GM23338 (cell line): ENCODE results near the gene LST1. TPM values are rescaled to one million over a fixed set of nuclear protein-coding genes. Genes with fewer than 3 reads are reported as not detected.

Source experiments
- ATAC-seq: fragments of 200-7000 bp; cut with Tn5 transposase; 3 replicates; pipeline ENCODE4 v1.9.1; 2020
- DNase-seq: peaks from one replicate; pipeline ENCODE4 v3.0.0-alpha.2; 2015; ENCODE audit warnings: low spot score
- H2AFZ ChIP-seq: fragments of 200-600 bp; sonication (generic); 2 replicates; pipeline ENCODE4 v1.8.0; 2016; ENCODE audit warnings: antibody characterized with exemption, mild to moderate bottlenecking, moderate library complexity
- H3F3A ChIP-seq: fragments of 200-600 bp; sonication (generic); replicated peaks from 2 replicates; pipeline ENCODE4 v1.8.0; 2017; ENCODE audit warnings: antibody characterized with exemption, mixed run types, low read depth
- H3K27ac ChIP-seq: fragments of 200-600 bp; sonication (generic); 2 replicates; pipeline ENCODE4 v1.6.1; 2016; ENCODE audit warnings: low read depth
- H3K27me3 ChIP-seq: fragments of 200-600 bp; sonication (generic); 2 replicates; pipeline ENCODE4 v1.8.0; 2016; ENCODE audit warnings: mild to moderate bottlenecking, mixed run types, moderate library complexity; ENCODE audit not compliant: insufficient read depth
- H3K36me3 ChIP-seq: fragments of 200-600 bp; sonication (generic); 2 replicates; pipeline ENCODE4 v1.8.0; 2016; ENCODE audit warnings: mild to moderate bottlenecking; ENCODE audit not compliant: insufficient read depth
- H3K4me1 ChIP-seq: fragments of 200-600 bp; sonication (generic); 2 replicates; pipeline ENCODE4 v1.8.0; 2016; ENCODE audit warnings: mild to moderate bottlenecking, moderate library complexity; ENCODE audit not compliant: insufficient read depth
- H3K4me2 ChIP-seq: fragments of 200-600 bp; sonication (generic); 2 replicates; pipeline ENCODE4 v1.7.1; 2017; ENCODE audit warnings: mixed run types
- H3K4me3 ChIP-seq: fragments of 200-600 bp; sonication (generic); 2 replicates; pipeline ENCODE4 v1.6.1; 2016; ENCODE audit warnings: mixed run types
- H3K79me2 ChIP-seq: fragments of 200-600 bp; sonication (generic); replicated peaks from 2 replicates; pipeline ENCODE4 v1.8.0; 2017; ENCODE audit warnings: mild to moderate bottlenecking; ENCODE audit not compliant: insufficient read depth
- H3K9me2 ChIP-seq: fragments of 200-600 bp; sonication (generic); 2 replicates; pipeline ENCODE4 v1.8.0; 2017; ENCODE audit not compliant: insufficient read depth
- H4K20me1 ChIP-seq: fragments of 200-600 bp; sonication (generic); replicated peaks from 2 replicates; pipeline ENCODE4 v1.8.0; 2017; ENCODE audit warnings: mild to moderate bottlenecking; ENCODE audit not compliant: insufficient read depth
- H3K27ac Mint-ChIP-seq: 2 replicates; pipeline ENCODE4 v1.8.0; 2020; ENCODE audit warnings: inconsistent platforms, mild to moderate bottlenecking, moderate library complexity, mixed read lengths
- H3K27me3 Mint-ChIP-seq: 3 replicates; pipeline ENCODE4 v1.8.0; 2022; ENCODE audit warnings: low read depth, mild to moderate bottlenecking, moderate library complexity, mixed read lengths, inconsistent platforms; ENCODE audit not compliant: insufficient read depth, poor library complexity
- H3K36me3 Mint-ChIP-seq: 3 replicates; pipeline ENCODE4 v1.8.0; 2021; ENCODE audit warnings: low read depth, mild to moderate bottlenecking, inconsistent platforms, moderate library complexity, mixed read lengths
- H3K4me1 Mint-ChIP-seq: 3 replicates; pipeline ENCODE4 v1.8.0; 2020; ENCODE audit warnings: mild to moderate bottlenecking, inconsistent platforms, mixed read lengths
- H3K4me3 Mint-ChIP-seq: 3 replicates; pipeline ENCODE4 v1.8.0; 2021; ENCODE audit warnings: moderate library complexity, mild to moderate bottlenecking, inconsistent platforms, mixed read lengths
- H3K9me3 Mint-ChIP-seq: 3 replicates; pipeline ENCODE4 v1.8.0; 2020; ENCODE audit warnings: moderate library complexity, mild to moderate bottlenecking, inconsistent platforms, mixed read lengths
- CREB1 ChIP-seq: fragments of 250-450 bp; sonication (Bioruptor Pico); IDR thresholded peaks from 2 replicates; pipeline ENCODE4 v1.5.0; 2020; ENCODE audit warnings: low read depth, mild to moderate bottlenecking, moderate library complexity
- EZH2 ChIP-seq: fragments of 200-600 bp; sonication (generic); IDR thresholded peaks from one replicate; pipeline ENCODE4 v1.8.0; 2017; ENCODE audit warnings: antibody characterized with exemption, mild to moderate bottlenecking, low read depth; ENCODE audit not compliant: unreplicated experiment
- EZH2phosphoT487 ChIP-seq: fragments of 200-600 bp; sonication (generic); IDR thresholded peaks from one replicate; pipeline ENCODE4 v1.8.1; 2018; ENCODE audit warnings: antibody characterized with exemption; ENCODE audit not compliant: unreplicated experiment
- JUNB ChIP-seq: IDR thresholded peaks from one replicate; pipeline ENCODE4 v1.6.1; 2016; ENCODE audit warnings: antibody characterized with exemption; ENCODE audit not compliant: unreplicated experiment
- NANOG ChIP-seq: IDR thresholded peaks from 2 replicates; pipeline ENCODE4 v1.6.1; 2016; ENCODE audit warnings: antibody characterized with exemption, borderline replicate concordance
- POLR2AphosphoS5 ChIP-seq: IDR thresholded peaks from 2 replicates; pipeline ENCODE4 v1.6.1; 2016; ENCODE audit warnings: antibody characterized with exemption, low read depth
- REST ChIP-seq: IDR thresholded peaks from one replicate; pipeline ENCODE4 v1.6.1; 2018; ENCODE audit warnings: antibody characterized with exemption; ENCODE audit not compliant: unreplicated experiment
- STAT1 ChIP-seq: IDR thresholded peaks from one replicate; pipeline ENCODE4 v1.6.1; 2016; ENCODE audit warnings: antibody characterized with exemption; ENCODE audit not compliant: unreplicated experiment
- ZNF114 ChIP-seq: fragments of 250-450 bp; sonication (Bioruptor Pico); IDR thresholded peaks from 2 replicates; pipeline ENCODE4 v1.5.0; 2020; ENCODE audit warnings: mild to moderate bottlenecking, moderate library complexity
- ZNF331 ChIP-seq: fragments of 250-450 bp; sonication (Bioruptor Pico); IDR thresholded peaks from 2 replicates; pipeline ENCODE4 v1.5.0; 2020; ENCODE audit warnings: low read depth, mild to moderate bottlenecking, moderate library complexity
- ZNF462 ChIP-seq: fragments of 250-450 bp; sonication (Bioruptor Pico); IDR thresholded peaks from 2 replicates; pipeline ENCODE4 v1.5.0; 2020; ENCODE audit warnings: mild to moderate bottlenecking, moderate library complexity
- polyA plus RNA-seq: library from polyadenylated mRNA; unstranded; fragments of >200 nt; fragmentation: Nextera tagmentation; extraction: Ambion mirVana; gene quantifications from 2 replicates; pipeline ENCODE4 v1.2.1, GENCODE V29; 2016
- total RNA-seq: library from RNA; depleted of rRNA; stranded (reverse); fragments of >200 nt; shearing (Covaris generic); gene quantifications from 2 replicates; pipeline ENCODE4 v1.2.3, GENCODE V29; 2014
- TF ChIP-seq, protein P1 (sequence below), 2 experiments: fragments of 200-600 bp in 1 of 2; sonication (generic) in 1 of 2; conservative IDR thresholded peaks; 2 replicates each; pipeline versions ENCODE4 v1.5.1 to v1.6.1; 2016 to 2017; ENCODE audit warnings: antibody characterized with exemption in 2 of 2, low read depth in 2 of 2, mild to moderate bottlenecking in 2 of 2, moderate library complexity in 1 of 2
- TF ChIP-seq, protein P2 (sequence below): IDR thresholded peaks from 2 replicates; pipeline ENCODE4 v1.6.1; 2016; ENCODE audit warnings: antibody characterized with exemption

LST1 gene
- total and polyA plus RNA-seq, 2 experiments from 2014 or later: 0.37 TPM; not detected in 1

GRCh38 chr6:31614684-31615578 lies 28.9 kb downstream of the LST1 start, which contains the start of gene AIF1:
Gene AIF1, plus strand, starts transcription at chr6:31615234. Its CDS starts 96 bp downstream, at chr6:31615330.
- H3K36me3 ChIP-seq: no peaks in the 10 kb centered on the region
- peaks cover 29% of the 10 kb centered on the region for H3K4me1 Mint-ChIP-seq
- peak within 1 kb of the TSS; percentile 31 for H3K4me3 Mint-ChIP-seq
- peak within 1 kb of the TSS; percentile 66; the same call in 1 of the 2 replicates for H3K27ac ChIP-seq
- TF ChIP-seq, protein P1, sequence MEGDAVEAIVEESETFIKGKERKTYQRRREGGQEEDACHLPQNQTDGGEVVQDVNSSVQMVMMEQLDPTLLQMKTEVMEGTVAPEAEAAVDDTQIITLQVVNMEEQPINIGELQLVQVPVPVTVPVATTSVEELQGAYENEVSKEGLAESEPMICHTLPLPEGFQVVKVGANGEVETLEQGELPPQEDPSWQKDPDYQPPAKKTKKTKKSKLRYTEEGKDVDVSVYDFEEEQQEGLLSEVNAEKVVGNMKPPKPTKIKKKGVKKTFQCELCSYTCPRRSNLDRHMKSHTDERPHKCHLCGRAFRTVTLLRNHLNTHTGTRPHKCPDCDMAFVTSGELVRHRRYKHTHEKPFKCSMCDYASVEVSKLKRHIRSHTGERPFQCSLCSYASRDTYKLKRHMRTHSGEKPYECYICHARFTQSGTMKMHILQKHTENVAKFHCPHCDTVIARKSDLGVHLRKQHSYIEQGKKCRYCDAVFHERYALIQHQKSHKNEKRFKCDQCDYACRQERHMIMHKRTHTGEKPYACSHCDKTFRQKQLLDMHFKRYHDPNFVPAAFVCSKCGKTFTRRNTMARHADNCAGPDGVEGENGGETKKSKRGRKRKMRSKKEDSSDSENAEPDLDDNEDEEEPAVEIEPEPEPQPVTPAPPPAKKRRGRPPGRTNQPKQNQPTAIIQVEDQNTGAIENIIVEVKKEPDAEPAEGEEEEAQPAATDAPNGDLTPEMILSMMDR (conservative IDR thresholded peaks at IDR 0.05; ENCODE audit: low read depth in 2 of 2): no peak
- no peak for TF ChIP-seq ZNF331 (CRISPR knock-in tag)
- no peak for TF ChIP-seq EZH2phosphoT487
- no peak for TF ChIP-seq ZNF462 (CRISPR knock-in tag)
- TF ChIP-seq REST: no peak
- TF ChIP-seq, protein P2, sequence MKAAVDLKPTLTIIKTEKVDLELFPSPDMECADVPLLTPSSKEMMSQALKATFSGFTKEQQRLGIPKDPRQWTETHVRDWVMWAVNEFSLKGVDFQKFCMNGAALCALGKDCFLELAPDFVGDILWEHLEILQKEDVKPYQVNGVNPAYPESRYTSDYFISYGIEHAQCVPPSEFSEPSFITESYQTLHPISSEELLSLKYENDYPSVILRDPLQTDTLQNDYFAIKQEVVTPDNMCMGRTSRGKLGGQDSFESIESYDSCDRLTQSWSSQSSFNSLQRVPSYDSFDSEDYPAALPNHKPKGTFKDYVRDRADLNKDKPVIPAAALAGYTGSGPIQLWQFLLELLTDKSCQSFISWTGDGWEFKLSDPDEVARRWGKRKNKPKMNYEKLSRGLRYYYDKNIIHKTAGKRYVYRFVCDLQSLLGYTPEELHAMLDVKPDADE: no peak
- TF ChIP-seq ZNF114 (CRISPR knock-in tag): no peak
- no peak for TF ChIP-seq POLR2AphosphoS5
- no peak for TF ChIP-seq EZH2
- TF ChIP-seq STAT1: no peak
- no peak for TF ChIP-seq NANOG
- TF ChIP-seq CREB1 (CRISPR knock-in tag): no peak
- no peak for TF ChIP-seq JUNB
- H3K36me3 Mint-ChIP-seq: peaks cover 8% of the 10 kb centered on the region; the same call in 2 of the 3 replicates
- peak within 1 kb of the TSS; percentile 35; the same call in 1 of the 2 replicates for H3K4me3 ChIP-seq
- ATAC-seq: no peak
- peak within 1 kb of the TSS; percentile 54 for H3K27ac Mint-ChIP-seq
- no peaks in the 10 kb centered on the region for H4K20me1 ChIP-seq
- H2AFZ ChIP-seq: peak within 1 kb of the TSS; percentile 78
- H3K79me2 ChIP-seq: no peaks in the 10 kb centered on the region; the same call in 1 of the 2 replicates
- peaks cover 25% of the 10 kb centered on the region for H3K4me1 ChIP-seq
- no peaks in the 10 kb centered on the region for H3K9me3 Mint-ChIP-seq
- H3K27me3 ChIP-seq: no peaks in the 10 kb centered on the region
- peaks cover 9% of the 10 kb centered on the region for H3K27me3 Mint-ChIP-seq
- peak within 1 kb of the TSS; percentile 70 for H3K4me2 ChIP-seq
- no peaks in the 10 kb centered on the region for H3F3A ChIP-seq
- DNase-seq: no peak
- H3K9me2 ChIP-seq: no peaks in the 10 kb centered on the region
